ENCODE measurements around the gene SH3BGR.

The SH3BGR gene

GRCh38 chr21:39561140-39561539 lies 109.4 kb downstream of the SH3BGR start:
- Histone ChIP-seq H3K27ac (ENCODE audit: low read length) (no peak overlapping the region), H3K27me3 (ENCODE audit: control insufficient read depth, insufficient read depth, low read length) (no peaks in the 10 kb centered on the region), H3K36me3 (ENCODE audit: control insufficient read depth, low read depth, low read length) (no peaks in the 10 kb centered on the region), H3K4me1 (ENCODE audit: control insufficient read depth, low read depth, low read length) (peaks cover 4% of the 10 kb centered on the region), H3K9ac (ENCODE audit: low read length) (no peak overlapping the region), H3K9me3 (ENCODE audit: control insufficient read depth, low read depth, low read length) (no peaks in the 10 kb centered on the region), H3K4me3 (ENCODE audit: low read length) (no peak overlapping the region)

GRCh38 chr21:39562791-39563770 lies 111.3 kb downstream of the SH3BGR start:
- no peaks in the 10 kb centered on the region for H3K27me3 ChIP-seq (ENCODE audit: control insufficient read depth, insufficient read depth, low read length)
- H3K9me3 ChIP-seq (ENCODE audit: control insufficient read depth, low read depth, low read length): no peaks in the 10 kb centered on the region
- no peak overlapping the region for H3K4me3 ChIP-seq (ENCODE audit: low read length)
- H3K4me1 ChIP-seq (ENCODE audit: control insufficient read depth, low read depth, low read length): no peaks in the 10 kb centered on the region
- H3K27ac ChIP-seq (ENCODE audit: low read length): no peak overlapping the region
- H3K9ac ChIP-seq (ENCODE audit: low read length): no peak overlapping the region
- H3K36me3 ChIP-seq (ENCODE audit: control insufficient read depth, low read depth, low read length): no peaks in the 10 kb centered on the region

GRCh38 chr21:39564200-39564599 lies 112.4 kb downstream of the SH3BGR start:
- no peaks in the 10 kb centered on the region for H3K36me3 ChIP-seq (ENCODE audit: control insufficient read depth, low read depth, low read length)
- H3K4me3 ChIP-seq (ENCODE audit: low read length): no peak overlapping the region
- no peak overlapping the region for H3K9ac ChIP-seq (ENCODE audit: low read length)
- H3K27ac ChIP-seq (ENCODE audit: low read length): no peak overlapping the region
- H3K4me1 ChIP-seq (ENCODE audit: control insufficient read depth, low read depth, low read length): no peaks in the 10 kb centered on the region
- H3K27me3 ChIP-seq (ENCODE audit: control insufficient read depth, insufficient read depth, low read length): no peaks in the 10 kb centered on the region
- no peaks in the 10 kb centered on the region for H3K9me3 ChIP-seq (ENCODE audit: control insufficient read depth, low read depth, low read length)
